ENCODE results near the gene FHL2.
"Not testable (repeated sequence)": the region's sequence is repeated elsewhere in the genome, so short reads cannot be mapped to it uniquely, and the experiment has no call there.

FHL2 gene, protein sequence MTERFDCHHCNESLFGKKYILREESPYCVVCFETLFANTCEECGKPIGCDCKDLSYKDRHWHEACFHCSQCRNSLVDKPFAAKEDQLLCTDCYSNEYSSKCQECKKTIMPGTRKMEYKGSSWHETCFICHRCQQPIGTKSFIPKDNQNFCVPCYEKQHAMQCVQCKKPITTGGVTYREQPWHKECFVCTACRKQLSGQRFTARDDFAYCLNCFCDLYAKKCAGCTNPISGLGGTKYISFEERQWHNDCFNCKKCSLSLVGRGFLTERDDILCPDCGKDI

DNA sequence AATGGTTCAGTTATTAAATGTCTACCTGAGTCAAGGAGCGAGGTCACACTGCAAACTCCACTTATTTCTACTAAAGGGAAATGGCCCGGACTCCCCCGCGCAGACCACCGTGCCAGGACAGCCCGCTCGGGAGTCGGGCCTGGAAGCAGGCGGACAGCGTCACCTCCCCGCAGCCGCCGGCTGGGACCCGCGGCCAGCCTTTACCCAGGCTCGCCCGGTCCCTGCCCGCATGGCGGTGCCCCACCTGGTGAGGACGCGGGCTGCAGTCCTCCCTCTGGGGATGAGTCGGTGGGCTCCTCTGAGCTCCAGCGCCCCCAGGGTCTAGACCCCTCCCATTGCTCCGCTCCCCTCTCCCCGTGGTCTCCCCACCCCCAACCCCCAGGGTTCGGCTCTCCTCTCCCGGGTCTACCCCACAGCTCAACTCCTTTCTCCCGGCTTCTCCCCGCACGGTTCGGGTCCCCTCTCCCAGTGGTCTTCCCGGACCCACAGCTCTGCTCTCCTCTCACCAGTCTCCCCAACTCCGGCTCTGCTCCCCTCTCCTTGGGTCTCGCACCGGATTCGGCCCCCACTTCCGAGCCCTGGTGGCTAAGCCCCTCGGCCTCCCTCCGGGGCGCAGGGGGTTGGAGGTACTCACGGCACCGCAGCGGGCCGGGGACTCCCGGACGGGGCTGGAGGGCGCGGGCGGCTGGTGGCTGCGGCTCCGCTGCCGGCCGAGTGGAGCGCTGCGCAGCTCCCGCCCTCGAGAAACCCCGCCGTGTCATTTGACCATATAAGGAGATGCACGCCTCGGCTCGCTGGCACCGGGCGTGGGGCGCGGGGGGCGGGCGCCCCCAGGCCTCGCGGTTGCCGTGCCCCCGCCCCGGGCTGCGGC, at the start of gene FHL2:
Gene FHL2, minus strand, starts transcription at position 716 of the 871 bp plus-strand sequence. CDS start 12,535 bp downstream, outside the sequence.
- peak; percentile 90 for DNase-seq

DNA sequence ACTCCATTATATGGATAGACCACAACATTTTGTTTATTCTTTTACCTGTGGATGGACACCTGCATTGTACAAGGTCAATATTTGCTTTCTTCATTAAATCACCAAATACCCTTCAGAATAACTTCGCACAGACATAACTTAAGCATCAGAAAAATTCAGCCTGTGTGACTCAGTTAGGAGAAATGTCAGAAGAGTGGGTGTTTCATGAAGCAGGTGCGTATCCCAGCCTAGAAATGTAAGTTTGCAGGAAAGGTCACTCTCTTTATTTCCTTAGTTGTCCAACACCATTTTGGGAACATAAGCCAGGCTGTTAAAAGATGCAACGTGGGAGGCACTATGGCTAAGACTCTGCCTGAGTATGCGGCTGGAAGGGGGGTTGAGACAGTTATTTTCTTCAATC, 48.6 kb upstream of the FHL2 start:
- no peak for DNase-seq

DNA sequence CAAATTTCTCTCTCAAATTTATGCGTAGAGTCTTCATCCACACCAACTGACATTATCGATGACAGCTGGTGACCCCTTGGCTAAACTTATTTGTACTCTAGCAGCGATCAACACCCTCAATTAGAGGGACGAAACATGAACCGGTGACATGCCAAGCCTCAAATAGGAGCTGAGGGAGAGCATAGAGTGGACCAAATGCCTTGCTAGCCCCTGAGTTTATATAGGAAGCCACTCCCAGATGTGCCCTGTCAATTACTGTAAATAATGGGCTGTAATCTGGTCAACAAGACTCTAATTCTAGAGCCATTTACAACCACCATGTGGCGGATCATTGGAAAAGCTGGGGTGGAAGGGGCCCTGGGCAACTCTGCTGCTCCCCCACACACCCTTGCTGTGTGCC, 47.6 kb upstream of the FHL2 start:
- peak; percentile 93 for DNase-seq

- peak; percentile 57 for DNase-seq
Measured at GRCh38 chr2:105445976-105446375, 47.1 kb upstream of the FHL2 start.

DNA sequence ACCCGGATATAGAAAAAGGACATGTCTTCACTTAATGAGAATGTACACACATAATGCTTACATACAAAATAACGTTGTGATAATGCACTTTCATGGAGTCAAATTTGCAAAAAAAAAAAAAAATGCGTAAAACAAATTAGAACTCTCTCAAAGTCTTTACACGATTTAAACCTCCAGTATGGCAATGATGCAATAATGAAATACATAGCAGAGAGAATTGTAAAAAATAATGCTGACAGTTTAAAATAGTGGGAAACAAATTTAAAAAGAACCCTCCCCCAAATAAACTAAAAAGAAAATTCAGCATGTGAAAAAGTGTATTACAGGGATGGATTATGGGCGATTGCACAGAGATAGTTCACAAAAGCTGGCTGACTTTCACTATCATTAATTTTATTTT, 46.6 kb upstream of the FHL2 start:
- no peak for DNase-seq

DNA sequence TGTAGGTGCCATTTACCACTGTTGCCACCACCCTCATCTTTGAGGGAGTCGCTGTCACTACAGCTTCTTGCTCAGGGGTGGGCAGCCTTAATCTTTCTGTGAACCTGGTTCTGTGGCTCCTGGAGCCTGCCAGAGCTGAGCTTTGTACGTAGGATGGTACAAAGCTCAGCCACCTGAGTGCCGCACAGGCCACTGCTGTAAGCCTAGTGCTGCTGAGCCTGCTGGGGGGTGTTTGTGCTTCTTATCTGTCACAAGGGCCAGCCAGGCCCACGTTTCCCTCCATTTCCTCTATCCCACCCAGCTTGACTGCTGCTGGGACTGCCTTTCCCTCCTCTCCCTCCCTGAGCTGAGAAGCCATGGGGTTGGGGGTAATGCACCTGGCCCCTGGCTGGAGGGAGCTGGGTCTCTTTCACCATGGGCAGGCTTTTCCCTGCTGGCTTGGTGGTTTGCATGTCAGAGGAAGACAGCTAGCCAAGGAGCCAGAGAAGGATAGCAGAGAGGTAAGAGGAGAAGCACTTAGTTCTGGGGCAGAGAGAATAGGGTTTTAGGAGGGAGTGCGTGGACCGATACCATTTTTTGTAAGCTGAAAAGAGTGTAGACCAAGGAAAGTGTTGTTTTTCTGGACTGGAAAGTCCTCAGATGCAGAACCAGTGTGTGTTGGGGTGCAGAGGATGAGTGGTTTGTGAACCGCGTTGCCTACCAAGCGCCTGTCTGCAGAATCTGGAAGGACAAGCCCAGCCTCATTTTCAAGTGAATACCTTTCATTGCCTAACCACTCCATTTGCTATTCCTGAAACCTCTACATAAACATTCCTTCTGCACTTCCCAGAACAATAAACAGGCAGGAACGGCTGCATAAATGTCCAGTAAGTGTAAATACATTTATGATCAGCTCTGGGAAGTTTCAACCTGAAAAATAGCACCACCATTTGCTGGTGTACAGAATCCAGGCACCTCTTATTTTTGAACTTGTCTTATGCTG, 45.1 kb upstream of the FHL2 start:
- DNase-seq, result no peak

- no peak for DNase-seq
Measured at GRCh38 chr2:105442721-105443120, 43.9 kb upstream of the FHL2 start.

GRCh38 chr2:105442056-105442455, 43.2 kb upstream of the FHL2 start:
- DNase-seq, result no peak

DNA sequence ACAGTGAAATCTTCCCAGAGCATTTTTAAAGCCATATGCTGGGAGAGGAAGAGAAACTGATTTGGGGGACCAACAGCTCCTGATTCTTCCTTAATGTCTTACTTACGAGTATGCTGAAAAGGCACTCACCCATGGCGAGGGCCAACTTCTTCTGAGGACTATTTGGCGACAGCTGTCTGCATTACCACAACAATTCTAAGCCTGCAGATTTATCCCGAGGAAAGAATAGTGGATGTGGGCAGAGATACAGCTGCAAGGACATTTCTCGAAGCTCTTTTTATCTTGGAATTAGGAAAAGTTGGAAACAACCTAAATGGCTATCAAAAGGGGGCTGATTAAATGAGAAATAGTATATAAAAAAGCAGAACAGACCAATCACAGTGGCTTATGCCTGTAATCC, 40.3 kb upstream of the FHL2 start:
- peak; percentile 55 for DNase-seq

GRCh38 chr2:105438104-105438929, 39.5 kb upstream of the FHL2 start:
- DNase-seq, result peak; percentile 83

- DNase-seq, result no peak
Measured at GRCh38 chr2:105437708-105438103, 38.9 kb upstream of the FHL2 start.

GRCh38 chr2:105432749-105433148, 33.9 kb upstream of the FHL2 start:
- DNase-seq, result no peak

DNA sequence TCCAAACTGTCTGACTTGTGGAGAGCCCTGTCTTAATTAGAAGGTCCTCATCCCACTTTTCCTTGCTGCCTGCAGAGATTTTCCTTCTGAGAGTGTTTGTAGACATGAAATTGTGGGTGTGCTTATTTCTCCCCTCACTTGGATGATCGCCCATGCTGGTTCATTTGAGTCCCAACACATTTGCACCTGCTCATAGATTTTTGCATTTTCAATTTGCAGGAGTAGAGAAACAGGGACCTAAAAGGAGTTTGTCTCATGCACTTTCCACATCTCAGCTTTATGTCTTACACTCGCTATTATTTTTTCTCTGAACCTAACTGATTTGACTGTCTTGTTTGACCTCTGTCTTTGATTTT, 33.2 kb upstream of the FHL2 start:
- no peak for DNase-seq

DNA sequence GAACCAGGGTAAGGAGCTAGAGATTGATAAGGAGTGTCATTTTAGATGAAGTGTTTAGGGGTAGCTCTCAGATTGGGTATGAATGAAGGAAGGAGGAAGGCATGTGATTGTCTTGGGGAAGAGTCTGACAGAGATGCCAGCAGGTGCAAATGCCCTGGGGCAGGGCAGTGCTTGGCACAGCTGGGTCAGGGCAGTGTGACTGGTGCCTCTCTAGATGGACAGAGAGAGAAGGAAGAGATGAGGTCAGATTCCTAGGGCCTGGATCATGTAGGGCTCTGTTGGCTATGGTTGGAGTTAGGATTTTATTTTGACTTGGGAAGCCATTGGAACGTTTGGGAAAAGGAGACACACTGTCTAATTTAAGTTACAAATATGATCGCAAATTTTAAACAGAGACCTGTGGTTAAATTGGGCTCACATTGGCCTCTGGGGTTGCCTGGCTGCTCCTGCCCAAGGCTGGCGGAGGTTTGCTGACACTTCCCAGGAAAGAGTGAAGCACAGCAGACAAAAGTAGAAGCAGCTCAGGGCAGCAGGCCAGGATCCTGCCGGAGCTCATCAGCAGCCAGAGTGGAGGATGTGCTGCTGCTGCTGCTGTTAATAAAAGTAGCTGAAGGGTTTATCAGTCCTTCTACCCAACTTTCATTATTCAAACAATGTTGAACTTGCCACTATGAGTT, 32.7 kb upstream of the FHL2 start:
- no peak for DNase-seq

- DNase-seq, result no peak
Measured at GRCh38 chr2:105428387-105429018, 29.7 kb upstream of the FHL2 start.

DNA sequence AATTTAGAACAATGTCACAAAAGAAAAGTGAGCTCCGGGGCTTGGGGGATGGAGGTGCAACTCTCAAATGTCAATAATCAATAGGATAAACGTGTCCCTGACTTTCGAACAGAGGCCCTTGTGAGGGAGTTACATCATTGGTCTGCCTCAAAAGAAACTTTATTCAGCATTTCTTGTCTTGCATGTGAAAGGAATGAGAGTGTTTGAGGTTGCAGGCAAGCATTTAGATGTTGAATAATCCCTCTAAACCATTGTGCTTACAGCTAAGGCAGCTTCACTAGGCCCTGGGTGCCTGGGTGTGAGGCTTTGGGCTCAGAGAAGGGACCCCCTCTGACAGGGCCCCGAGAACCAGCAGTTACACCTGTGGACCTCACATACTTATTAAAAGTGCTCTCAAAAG, 28.6 kb upstream of the FHL2 start:
- DNase-seq, result no peak

- DNase-seq, result no peak
Measured at GRCh38 chr2:105426626-105427292, 27.9 kb upstream of the FHL2 start.

DNA sequence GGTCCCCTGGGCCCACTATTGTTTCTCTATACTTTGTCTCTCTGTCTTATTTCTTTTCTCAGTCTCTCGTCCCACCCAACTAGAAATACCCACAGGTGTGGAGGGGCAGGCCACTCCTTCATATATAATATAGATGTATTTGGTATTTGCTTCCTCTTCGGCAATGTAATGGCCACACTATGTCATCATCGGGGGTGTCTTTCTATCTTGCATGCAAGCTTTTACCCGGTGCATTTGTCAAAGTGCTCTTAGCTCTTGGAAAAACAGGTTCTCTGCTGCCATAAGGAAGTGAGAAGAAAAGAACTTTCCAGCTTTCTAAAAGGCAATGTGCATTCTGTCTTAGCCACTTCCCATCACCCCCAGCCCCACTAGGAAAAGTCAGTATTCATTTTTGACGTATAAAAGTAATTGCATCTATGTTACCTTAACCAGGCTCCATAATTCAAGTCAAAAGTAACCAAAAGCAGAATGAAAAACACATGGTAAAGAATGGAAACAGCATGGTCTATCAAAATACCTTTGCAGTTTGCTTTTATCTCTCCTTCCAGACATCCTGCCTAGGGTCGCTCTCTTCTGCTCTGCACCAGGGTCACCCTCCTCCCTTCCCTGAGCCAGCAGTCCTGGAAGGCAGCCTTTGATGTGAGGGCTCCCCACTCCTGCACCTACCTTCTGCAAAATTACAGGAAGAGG, 27.2 kb upstream of the FHL2 start:
- DNase-seq, result no peak

DNA sequence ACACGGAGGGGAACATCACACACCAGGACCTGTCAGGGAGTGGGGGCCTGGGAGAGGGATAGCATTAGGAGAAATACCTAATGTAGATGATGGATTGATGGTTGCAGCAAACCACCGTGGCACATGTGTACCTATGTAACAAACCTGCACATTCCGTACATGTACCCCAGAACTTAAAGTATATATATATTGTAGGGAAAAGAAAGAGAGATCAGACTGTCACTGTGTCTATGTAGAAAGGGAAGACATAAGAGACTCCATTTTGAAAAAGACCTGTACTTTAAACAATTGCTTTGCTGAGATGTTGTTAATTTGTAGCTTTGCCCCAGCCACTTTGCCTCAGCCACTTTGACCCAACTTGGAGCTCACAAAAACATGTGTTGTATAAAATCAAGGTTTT, 26.0 kb upstream of the FHL2 start:
- not testable (repeated sequence) for DNase-seq

DNA sequence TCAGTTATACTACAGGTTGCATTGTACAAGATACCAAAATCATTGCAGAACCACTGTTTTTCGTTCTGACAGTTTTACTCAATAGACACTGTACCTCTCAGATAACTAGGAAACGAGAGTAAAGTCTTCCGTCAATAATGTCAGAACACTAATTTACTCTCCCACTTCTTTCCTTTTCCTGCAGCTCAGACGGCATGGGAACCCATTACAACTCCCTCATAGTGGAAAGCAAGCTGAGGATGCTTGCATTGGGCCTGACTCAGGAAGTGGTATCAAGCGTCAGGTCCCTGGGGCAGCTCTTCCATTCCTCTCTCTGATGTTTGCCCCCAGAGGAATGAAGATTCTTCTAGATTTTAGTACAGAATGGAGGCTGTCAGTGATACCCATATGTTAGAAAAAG, 23.9 kb upstream of the FHL2 start:
- DNase-seq, result no peak
